Measurements from ENCODE around the gene IGF2BP1.

IGF2BP1 gene

GRCh38 chr17:49104511-49105074, 107.4 kb downstream of the IGF2BP1 start:
- no peak for DNase-seq

All from NCI-H1105 treated with DMSO at 0.1 percent for 48 hours (cell line).